ENCODE measurements around the gene COQ8A.

Gene COQ8A

GRCh38 chr1:226974544-226975258 is 34.6 kb downstream of the COQ8A start:
- DNase-seq = no peak

DNA sequence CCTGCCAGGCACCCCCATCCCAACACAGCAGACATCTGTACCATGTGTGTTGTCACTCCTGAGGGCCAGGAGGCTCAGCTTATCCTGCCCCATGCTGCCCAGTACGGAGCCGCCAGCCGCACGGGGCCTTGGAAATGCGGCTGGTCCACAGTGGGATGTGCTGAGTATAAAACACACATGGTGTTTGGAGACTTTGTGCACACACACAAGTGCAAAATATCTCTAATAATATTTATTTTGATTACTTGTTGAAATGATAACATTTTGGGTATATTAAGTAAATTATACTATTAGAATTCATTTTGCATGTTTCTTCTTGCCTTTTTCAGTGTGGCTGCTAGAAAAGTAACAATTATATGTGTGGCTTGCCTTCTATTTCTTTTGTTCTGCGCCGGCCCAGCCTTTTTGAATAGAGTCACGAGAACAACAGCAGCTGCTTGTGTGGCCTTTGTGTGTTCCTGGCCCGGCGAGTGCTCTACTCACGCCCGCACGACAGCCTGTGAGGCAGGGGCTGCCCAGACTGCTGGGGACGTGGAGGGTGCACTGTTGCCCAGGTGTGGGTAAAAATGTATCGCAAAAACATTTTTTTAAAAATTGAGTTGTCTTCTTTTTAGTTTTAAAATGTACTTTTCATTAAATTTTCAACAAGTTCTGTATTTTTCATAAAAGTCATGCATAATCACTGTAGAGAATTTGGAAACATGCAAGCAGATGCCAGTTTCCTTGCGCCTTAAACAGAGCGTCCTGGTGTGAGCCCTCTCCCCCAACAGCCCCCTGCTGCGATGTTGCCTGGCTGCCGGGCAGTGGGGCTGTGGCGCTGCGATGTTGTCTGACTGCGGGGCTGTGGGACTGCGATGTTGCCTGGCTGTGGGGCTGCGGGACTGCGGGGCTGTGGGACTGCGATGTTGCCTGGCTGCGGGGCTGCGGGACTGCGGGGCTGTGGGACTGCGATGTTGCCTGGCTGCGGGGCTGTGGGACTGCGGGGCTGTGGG is 35.5 kb downstream of the COQ8A start:
- no peak for DNase-seq

DNA sequence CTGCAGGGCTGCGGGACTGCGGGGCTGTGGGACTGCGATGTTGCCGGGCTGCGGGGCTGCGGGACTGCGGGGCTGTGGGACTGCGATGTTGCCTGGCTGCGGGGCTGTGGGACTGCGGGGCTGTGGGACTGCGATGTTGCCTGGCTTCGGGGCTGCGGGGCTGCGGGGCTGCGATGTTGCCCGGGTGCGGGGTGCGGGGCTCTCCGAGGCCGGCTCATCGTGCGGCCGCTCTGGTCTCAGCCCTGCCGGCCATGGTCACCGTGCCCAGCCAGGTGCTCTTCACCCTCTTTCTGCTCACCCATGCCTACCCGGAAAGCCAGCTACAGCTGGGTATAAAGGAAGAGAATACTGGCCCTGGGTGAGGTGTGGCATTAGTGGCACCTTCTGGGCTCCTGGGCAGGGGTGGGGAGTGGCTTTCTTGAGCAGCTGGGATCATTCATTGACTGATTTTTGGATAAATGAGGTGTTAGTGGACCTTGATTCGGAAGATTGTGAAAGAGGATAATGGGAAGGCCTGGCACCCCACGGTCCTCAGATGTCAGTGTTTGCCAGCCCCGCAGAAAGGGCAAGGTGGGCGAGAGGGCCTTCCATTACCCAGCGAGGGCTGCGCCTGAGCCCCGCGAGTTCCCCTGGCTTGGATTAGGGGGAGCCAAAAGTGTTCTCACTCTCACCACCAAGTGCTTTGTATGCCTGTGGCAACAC is 36.3 kb downstream of the COQ8A start:
- no peak for DNase-seq

DNA sequence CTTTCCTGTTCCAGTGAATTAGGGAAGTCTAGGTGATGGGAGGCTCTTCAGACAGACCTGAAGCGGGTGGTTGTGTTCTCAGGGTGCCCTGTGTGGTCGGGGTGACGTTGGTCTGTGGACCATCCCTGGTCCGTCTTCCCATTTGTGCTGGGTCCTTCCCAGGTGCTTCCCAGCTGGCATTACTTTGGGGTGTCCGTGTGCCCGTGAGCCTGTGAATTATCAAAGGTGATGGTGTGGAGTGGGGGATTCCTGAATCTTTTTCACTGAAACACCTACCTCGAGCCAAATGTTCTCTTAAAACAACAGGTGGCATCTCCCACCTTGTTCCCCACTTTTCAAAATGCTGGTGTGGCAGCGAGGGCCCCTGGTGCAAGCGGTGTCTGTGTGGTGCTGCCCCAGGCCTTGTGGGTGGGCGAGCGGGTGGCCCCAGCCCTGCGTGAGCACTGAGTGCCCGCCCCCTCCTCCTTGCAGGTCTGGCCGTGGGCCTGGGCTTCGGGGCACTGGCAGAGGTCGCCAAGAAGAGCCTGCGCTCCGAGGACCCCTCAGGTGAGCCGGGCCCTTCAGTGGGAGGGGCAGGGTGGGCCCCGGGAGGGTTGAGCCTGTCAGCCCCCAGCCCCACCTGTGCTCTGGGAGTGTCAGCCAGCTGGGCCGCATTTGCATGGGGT is 37.0 kb downstream of the COQ8A start:
- no peak for DNase-seq

DNA sequence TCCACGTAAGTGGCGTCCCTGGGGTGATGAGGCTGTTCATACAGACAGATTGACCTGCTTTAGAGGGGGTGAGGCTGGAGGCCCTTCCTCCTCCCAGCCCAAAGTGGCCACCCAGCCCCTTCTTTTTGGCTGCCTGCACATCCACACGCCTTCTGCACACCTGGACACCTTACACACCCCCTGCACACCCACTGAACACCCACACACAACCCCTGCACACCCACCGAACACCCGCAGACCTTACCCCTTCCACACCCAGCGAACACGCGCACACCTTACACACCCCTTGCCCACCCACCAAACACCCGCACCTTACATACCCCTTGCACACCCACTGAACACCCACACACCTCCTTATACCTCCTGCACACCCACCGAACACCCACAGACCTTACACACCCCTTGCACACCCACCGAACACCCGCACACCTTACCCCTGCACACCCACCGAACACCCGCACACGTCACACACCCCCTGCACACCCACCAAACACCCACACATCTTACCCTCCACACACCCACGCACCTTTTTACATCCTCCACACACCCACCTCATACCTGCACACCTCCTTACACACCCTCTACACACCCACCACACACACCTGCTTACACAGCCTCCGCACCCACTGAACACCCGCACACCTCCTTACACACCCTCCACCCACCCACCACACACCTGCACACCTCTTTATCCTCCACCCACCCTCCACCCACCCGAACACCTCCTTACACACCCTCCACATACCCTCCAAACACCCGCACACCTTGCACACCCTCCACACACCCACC is 37.7 kb downstream of the COQ8A start:
- no peak for DNase-seq

DNA sequence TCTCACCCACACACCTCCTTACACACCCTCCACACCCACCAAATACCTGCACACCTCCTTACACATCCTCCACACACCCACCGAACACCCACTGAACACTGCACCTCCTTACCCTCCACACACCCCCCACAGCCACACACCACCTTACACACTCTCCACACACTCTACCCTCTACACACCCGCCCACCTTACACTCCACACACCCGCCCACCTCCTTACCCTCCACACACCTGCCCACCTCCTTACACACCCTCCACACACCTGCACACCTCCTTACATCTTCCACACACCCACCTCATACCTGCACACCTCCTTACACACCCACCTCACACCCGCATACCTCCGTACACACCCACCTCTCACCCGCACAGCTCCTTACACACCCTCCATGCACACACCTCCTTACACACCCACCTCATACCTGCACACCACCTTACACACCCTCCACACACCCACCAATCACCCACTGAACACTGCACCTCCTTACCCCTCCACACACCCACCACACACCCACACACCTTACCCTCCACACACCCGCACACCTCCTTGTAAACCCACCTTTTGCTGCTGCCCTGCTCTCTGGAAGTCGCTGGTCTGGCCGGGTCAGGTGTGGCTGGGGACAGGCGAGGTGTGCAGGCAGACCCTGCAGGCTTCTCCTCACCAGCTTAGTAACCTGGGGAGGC is 38.5 kb downstream of the COQ8A start:
- DNase-seq = no peak

GRCh38 chr1:226979115-226979516 is 39.0 kb downstream of the COQ8A start:
- DNase-seq = no peak

DNA sequence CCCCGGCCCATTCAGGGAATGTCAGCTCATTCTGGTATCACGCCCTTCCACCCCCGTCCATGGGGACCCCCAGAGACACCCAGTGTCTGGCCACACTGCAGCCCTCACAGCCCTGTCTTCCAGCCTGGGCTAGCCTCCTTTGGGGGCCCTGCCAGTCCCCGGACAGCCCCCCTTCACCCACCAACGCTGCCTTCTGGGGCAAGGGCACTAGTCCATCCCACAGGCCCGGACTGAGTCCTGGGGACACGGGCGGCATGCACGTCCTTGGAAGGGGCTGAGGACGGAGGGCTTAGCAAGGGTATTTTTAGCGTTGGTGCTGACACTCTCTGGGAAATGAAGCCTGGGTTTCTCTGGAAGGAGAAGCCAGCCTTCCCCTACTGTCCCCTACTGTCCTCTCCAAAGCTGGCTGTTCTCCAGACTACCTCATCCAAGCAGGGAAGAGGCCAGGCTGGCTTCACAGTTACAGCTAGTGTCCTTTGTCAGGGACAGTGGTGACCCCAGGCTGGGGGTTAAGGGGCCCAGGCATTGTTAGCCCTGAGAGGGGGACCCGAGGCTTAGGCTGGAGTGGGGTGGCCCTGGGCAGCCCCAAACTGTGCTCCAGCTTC is 39.5 kb downstream of the COQ8A start:
- no peak for DNase-seq

GRCh38 chr1:226980122-226980560 is 40.0 kb downstream of the COQ8A start:
- no peak for DNase-seq

GRCh38 chr1:226980565-226981385 is 40.7 kb downstream of the COQ8A start:
- DNase-seq = no peak

DNA sequence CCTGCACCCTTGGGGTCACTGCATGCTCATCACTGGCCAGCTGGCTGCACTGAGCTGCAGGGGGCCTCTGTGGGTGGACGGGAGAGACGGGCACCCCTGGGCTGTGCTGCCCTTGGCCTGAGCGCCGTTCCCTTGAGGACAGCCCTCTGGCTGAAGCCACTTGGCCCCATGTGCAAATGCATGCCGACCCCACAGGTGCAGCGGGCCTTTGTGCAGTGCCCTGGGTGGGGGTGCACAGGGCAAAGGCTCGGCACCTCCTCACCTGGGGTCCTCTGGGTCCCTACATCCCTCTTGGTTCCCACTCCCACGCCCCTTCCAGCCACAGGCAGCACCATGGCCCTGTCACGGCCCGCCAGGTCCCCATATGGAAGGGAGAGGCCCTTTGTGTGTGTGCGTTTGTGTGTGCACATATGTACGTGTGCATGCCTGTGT is 41.3 kb downstream of the COQ8A start:
- DNase-seq = no peak

DNA sequence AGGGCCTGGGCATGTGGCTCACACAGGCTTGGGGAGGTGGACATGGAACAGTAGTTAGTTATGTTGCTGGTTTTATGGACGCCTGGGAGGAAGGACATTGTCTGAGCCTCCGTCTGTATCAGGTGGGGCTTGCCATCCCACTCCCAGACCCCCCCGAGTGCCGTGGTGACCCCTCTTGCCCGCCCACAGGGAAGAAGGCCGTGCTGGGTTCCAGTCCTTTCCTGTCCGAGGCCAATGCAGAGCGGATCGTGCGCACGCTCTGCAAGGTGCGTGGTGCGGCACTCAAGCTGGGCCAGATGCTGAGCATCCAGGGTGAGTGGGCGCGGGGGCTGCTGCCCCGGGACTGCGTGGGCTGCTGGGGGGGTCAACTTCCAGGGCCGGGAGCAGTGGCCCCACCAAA is 41.7 kb downstream of the COQ8A start:
- DNase-seq = no peak

DNA sequence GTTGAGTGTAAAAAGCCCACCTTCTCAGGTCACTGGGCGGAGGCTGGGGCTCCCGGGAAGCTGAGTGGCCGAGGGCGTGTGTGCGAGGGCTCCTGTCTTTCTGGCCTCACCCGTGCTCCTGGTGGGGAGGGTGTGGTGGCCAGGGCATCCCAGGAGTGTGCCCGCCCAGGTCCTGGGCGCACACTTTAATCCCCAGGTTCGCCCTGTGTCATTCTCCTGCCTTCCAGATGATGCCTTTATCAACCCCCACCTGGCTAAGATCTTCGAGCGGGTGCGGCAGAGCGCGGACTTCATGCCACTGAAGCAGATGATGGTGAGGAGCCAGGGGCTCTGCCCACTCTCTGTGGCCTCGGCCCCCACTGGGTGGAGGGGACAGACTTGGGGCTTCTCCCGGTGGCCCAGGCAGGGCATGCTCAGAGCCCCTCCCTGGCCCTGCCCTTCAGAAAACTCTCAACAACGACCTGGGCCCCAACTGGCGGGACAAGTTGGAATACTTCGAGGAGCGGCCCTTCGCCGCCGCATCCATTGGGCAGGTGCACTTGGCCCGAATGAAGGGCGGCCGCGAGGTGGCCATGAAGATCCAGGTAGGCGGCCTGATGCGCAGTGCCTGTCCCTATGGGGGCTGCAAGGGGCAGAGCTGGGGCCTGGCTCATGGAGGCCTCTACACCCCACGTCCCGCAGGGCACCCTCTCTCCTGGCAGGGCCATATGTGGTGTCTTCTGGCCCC is 42.5 kb downstream of the COQ8A start:
- no peak for DNase-seq

DNA sequence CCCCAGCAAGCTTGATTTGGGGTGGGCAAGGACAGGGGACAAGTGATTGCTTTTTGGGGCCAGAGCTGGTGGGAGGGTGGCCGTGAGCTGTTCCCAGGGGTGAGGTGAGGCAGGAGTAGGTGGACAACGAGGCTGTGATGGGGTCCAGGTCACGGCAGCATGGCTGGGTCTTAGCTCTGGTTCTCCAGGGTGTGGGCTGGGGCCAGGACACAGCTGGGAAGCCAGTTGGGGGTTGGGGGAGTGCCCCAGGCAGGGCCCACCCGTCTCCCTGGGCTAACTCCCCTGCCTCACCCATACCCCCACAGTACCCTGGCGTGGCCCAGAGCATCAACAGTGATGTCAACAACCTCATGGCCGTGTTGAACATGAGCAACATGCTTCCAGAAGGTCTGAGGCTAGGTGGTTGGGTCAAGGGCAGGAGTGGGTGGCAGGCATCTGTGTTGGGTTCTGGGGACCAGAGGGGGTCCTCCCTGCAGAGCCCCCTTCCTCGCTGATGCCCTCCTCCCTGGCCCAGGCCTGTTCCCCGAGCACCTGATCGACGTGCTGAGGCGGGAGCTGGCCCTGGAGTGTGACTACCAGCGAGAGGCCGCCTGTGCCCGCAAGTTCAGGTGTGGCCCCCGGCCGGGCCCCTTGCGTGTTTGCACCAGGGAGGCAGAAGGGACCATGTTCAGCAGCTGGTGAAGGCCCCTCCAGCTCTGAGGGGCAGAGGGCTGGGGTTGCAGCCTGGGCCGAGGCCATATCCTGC is 43.3 kb downstream of the COQ8A start:
- DNase-seq = no peak

GRCh38 chr1:226983992-226984364 is 43.9 kb downstream of the COQ8A start:
- no peak for DNase-seq

DNA sequence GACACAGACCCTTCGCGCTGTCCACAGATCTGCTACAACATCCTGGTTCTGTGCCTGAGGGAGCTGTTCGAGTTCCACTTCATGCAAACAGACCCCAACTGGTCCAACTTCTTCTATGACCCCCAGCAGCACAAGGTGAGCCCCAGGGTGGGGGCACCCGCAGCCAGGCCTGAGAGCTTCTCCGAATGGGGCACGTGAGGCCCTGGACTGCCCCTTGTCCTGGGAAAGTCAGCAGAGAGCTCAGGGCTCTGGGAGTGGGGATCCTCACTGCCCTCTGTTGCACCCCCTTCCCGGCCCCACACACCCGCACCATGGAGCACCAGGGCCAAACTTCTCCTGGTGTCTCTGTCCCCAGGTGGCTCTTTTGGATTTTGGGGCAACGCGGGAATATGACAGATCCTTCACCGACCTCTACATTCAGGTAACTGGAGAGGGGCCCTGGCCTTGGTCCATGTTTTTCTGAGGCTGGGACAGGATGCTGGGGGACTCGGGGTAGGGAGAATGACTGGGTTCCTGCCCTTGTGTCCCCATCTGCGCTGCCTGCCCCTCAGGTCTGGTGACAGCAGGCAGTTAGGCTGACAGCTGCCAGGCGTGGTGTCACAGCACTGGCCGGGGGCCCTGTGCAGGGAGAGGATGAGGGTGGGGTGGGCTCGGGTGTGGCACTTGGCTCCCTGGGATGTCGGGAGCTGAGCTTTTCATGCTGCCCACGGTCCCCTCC is 44.6 kb downstream of the COQ8A start:
- no peak for DNase-seq

GRCh38 chr1:226985239-226985838 is 45.2 kb downstream of the COQ8A start:
- no peak for DNase-seq
